Limb (tissue), 2 donors: ENCODE data around the gene TRAF7.

Experiments
- DNase-seq, 2 donors: peaks; one replicate each; pipeline ENCODE4 v3.0.0-alpha.2; 2016; ENCODE audit errors: extremely low spot score in 2 of 2

The TRAF7 gene

GRCh38 chr16:2216330-2216729 lies 60.7 kb downstream of the TRAF7 start:
- no peak for DNase-seq

- peak; percentile 98 to 99 for DNase-seq
These were observed 67.8 kb downstream of the TRAF7 start, which contains the start of gene E4F1 for GRCh38 chr16:2223221-2223941. E4F1 (plus strand) TSS chr16:2223591; CDS start chr16:2223614, 23 bp downstream.

GRCh38 chr16:2223942-2224486 lies 68.4 kb downstream of the TRAF7 start:
- DNase-seq: no peak

- no peak for DNase-seq
These were observed 70.7 kb downstream of the TRAF7 start for GRCh38 chr16:2226245-2226793.

GRCh38 chr16:2226918-2227317 lies 71.3 kb downstream of the TRAF7 start:
- no peak for DNase-seq
